NB4 (cell line): ENCODE measurements around the gene SRGAP3.

ENCODE experiments used
- DNase-seq: peaks from one replicate; pipeline ENCODE4 v3.0.0; 2010; ENCODE audit warnings: low read depth
- H3K4me3 ChIP-seq: one replicate; pipeline ENCODE4 v1.5.1; 2011; ENCODE audit warnings: mild to moderate bottlenecking, low read depth, low read length, moderate library complexity
- MAX ChIP-seq: IDR thresholded peaks from 2 replicates; pipeline ENCODE4 v1.6.1; 2011; ENCODE audit warnings: low read depth, low read length
- MYC ChIP-seq: IDR thresholded peaks from 2 replicates; pipeline ENCODE4 v1.6.1; 2011; ENCODE audit warnings: low read depth, low read length
- POLR2A ChIP-seq: IDR thresholded peaks from 2 replicates; pipeline ENCODE4 v1.6.1; 2011; ENCODE audit warnings: mild to moderate bottlenecking; ENCODE audit not compliant: insufficient read length; ENCODE audit errors: extremely low read depth
- TF ChIP-seq, protein P1 (sequence below): IDR thresholded peaks from one replicate; pipeline ENCODE4 v1.5.1; 2012; ENCODE audit warnings: low read depth, low read length

Gene SRGAP3

DNA sequence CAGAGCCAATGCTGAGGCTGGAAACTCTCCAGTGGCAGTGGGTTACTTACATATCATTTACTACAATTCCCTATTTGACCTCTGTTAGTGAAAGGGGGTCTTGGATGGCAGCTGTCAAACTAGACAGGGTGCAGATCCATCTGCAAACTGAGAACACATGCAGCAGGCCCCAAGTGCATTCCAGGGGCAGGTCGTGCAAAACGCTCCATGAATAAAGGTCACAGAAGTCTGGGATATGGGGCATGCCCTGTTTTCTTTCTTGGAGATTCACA lies 261.1 kb downstream of the SRGAP3 start:
- H3K4me3 ChIP-seq = no peak overlapping the region
- DNase-seq = no peak
- TF ChIP-seq, protein P1, sequence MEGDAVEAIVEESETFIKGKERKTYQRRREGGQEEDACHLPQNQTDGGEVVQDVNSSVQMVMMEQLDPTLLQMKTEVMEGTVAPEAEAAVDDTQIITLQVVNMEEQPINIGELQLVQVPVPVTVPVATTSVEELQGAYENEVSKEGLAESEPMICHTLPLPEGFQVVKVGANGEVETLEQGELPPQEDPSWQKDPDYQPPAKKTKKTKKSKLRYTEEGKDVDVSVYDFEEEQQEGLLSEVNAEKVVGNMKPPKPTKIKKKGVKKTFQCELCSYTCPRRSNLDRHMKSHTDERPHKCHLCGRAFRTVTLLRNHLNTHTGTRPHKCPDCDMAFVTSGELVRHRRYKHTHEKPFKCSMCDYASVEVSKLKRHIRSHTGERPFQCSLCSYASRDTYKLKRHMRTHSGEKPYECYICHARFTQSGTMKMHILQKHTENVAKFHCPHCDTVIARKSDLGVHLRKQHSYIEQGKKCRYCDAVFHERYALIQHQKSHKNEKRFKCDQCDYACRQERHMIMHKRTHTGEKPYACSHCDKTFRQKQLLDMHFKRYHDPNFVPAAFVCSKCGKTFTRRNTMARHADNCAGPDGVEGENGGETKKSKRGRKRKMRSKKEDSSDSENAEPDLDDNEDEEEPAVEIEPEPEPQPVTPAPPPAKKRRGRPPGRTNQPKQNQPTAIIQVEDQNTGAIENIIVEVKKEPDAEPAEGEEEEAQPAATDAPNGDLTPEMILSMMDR = no peak
- TF ChIP-seq POLR2A = no peak
- TF ChIP-seq MAX = no peak
- no peak for TF ChIP-seq MYC

DNA sequence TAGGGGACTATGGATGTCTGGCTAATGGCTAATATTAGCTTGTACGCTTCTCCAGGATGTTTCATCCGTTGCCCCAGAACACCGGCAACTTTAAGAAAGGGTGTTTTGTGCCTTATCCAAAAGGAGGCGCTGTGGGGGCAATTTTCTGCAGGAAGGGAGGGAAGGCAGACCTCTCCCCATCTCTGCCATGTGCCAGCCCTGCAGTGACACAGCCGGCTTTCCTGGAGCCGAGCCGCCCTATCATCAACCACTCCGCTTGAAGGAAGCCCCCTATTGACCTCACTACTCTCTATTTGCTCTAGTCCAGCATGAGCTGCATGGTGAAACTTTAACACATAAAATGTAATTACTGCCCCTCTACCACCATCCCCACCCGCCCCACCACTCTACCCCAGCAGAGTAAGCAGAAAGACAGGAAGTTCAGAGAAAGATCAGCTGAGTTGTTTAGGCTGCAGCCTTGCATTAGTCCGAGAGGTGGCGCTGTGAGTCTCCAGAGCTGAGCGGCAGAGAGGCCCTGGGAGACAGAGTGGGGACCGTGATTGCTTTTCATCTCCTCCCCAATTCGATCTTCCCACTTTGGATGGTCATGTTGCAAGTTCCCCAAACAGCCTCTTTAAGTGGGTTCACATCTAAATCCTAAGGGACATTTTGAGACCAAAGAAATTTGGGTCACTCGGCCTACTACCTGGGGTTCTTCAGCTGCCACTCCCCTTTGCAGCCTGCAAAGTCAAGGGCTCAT lies 261.6 kb downstream of the SRGAP3 start:
- DNase-seq = peak; percentile 68
- H3K4me3 ChIP-seq = no peak overlapping the region
- TF ChIP-seq POLR2A = no peak
- TF ChIP-seq, protein P1 = peak; percentile 84
- peak; percentile 3; the same call in 1 of the 2 replicates for TF ChIP-seq MAX
- peak; percentile 31; the same call in 1 of the 2 replicates for TF ChIP-seq MYC

DNA sequence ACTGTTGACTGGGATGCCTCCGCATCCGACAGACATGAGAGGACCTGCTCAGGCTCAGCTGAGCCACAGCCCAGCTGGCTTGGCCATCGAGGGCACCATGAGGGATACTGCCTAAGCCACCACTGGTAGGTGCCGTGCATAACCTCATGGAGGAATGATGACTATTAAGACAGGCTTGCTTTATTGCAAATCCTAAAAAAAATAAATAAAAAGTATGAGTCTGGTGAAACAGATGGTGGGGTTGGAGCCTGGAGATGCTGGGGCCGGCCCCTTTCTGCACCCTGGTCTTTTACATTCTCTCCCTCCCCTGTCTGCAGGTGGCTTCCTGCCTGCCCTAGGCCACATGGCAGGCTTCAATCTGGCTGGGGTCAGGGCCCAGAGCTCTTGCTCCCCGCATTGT lies 262.2 kb downstream of the SRGAP3 start:
- H3K4me3 ChIP-seq = no peak overlapping the region
- DNase-seq = no peak
- TF ChIP-seq MYC (no peak), POLR2A (no peak), MAX (no peak)
- TF ChIP-seq, protein P1 = no peak

GRCh38 chr3:8986741-8987140 lies 262.7 kb downstream of the SRGAP3 start:
- H3K4me3 ChIP-seq = no peak overlapping the region
- DNase-seq = no peak
- TF ChIP-seq POLR2A = no peak
- TF ChIP-seq, protein P1 = no peak
- TF ChIP-seq MYC = no peak
- no peak for TF ChIP-seq MAX

- no peak overlapping the region for H3K4me3 ChIP-seq
- DNase-seq = no peak
- TF ChIP-seq POLR2A = no peak
- TF ChIP-seq MYC = no peak
- TF ChIP-seq MAX = no peak
- TF ChIP-seq, protein P1 = no peak
These were observed 263.6 kb downstream of the SRGAP3 start for GRCh38 chr3:8985876-8986275.

DNA sequence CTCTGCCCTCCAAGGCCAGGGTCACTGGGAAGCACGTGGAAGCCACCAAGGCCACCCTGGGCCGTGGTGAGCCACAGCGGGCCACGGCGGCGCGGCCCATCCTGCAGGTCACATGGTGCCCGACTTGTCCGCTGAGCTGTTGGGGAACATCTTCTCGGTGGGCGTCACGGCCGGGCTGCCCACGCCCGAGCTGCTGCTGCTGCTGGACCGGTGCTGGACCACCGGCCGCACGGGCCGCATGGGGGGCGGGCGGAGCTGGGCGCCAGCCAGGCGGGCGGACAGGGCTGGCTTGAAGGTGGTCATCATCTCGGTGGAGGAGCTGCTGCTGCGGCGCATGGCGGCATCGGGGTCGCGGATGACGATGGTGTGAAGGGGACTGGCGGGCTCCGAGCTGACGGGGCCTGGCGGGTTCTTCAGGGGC lies 264.0 kb downstream of the SRGAP3 start:
- TF ChIP-seq MAX = no peak
- no peak for TF ChIP-seq MYC
- TF ChIP-seq POLR2A = no peak
- TF ChIP-seq, protein P1 = no peak
- H3K4me3 ChIP-seq = no peak overlapping the region
- no peak for DNase-seq
